NCI-H2171 (cell line): ENCODE results near the gene RIPPLY3.

ENCODE experiments used
- DNase-seq: peaks from one replicate; lab custom pipeline; 2025; lab: John Stamatoyannopoulos, UW

RIPPLY3 gene

GRCh38 chr21:37061926-37062592, 55.6 kb downstream of the RIPPLY3 start:
- DNase-seq: no peak

- DNase-seq: no peak
Measured at GRCh38 chr21:37062593-37062935, 56.1 kb downstream of the RIPPLY3 start.

GRCh38 chr21:37063433-37063832, 56.9 kb downstream of the RIPPLY3 start:
- DNase-seq: no peak

- DNase-seq: no peak
Measured at GRCh38 chr21:37064841-37065240, 58.3 kb downstream of the RIPPLY3 start.

- no peak for DNase-seq
Measured at GRCh38 chr21:37065561-37066177, 59.2 kb downstream of the RIPPLY3 start.
